Activated T-helper 1 cell treated with anti-CD3 and anti-CD28 coated beads, Interleukin-2, amount 50 U/mL, for 16 hours (primary cell): Measurements from ENCODE around the gene SRP9.

ENCODE experiments used
- DNase-seq, 2 donors: peaks; one replicate each; pipeline ENCODE4 v3.0.0-alpha.2; 2020; ENCODE audit warnings: low read depth in 1 of 2, low spot score in 1 of 2

SRP9 gene

DNA sequence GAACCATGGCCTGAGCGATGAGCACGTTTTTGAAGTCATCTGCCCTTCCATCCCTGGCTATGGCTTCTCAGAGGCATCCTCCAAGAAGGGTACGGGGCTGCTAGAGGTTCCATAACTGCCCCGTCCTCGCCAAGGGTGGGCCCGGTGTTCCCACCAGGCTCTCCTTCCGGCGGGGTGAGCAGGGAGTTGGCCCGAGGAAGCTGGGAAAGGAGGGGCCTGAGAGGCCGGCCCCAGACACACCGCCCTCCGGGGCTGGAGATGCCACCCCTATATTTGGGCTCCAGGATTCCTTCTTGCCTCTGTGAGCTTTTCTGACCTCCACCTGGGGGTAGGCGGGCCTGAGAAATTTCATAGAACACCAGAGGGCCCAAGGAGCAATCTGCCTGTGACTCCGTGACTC, 61.2 kb downstream of the SRP9 start:
- no peak for DNase-seq
